HepG2 (cell line): ENCODE data around the gene WNK1. TPM values are rescaled to one million over a fixed set of nuclear protein-coding genes. Genes with fewer than 3 reads are reported as not detected.
A peak's percentile ranks its signal among the peaks of the same experiment; 100 is the strongest.

Experiments
- ATAC-seq: fragments of 200-7000 bp; cut with Tn5 transposase; 3 replicates; pipeline ENCODE4 v1.9.1; 2020; ENCODE audit warnings: mild to moderate bottlenecking, moderate library complexity
- BruUV-seq: library from RNA; stranded (reverse); fragments of 400-500 nt; replicated peaks from 2 replicates; lab custom pipeline; 2021; lab: Mats Ljungman, UMichigan
- CTCF ChIA-PET: fragments of 300-600 bp; formaldehyde crosslinking; extraction: SDS; loops from one replicate; lab custom pipeline; 2021; ENCODE audit warnings: low total read pairs, inconsistent platforms, low intra/inter-chr PET ratio; lab: Yijun Ruan, JAX
- POLR2A ChIA-PET: fragments of 350-600 bp; sonication (Branson Sonifier 250); formaldehyde crosslinking; loops from one replicate; lab custom pipeline; 2020; ENCODE audit warnings: antibody characterized with exemption, inconsistent platforms; lab: Yijun Ruan, JAX
- DNase-seq: peaks from one replicate; pipeline ENCODE4 v3.0.0-alpha.2; 2015; ENCODE audit warnings: low spot score
- FAIRE-seq: peaks from 3 replicates; lab custom pipeline; 2011; peaks lifted over from hg19 to GRCh38; lab: Jason Lieb, UNC
- H2AFZ ChIP-seq: one replicate; pipeline ENCODE4 v1.6.1; 2011; ENCODE audit warnings: low read length, inconsistent platforms
- H3K27ac ChIP-seq: fragments of 300-600 bp; 3 replicates; pipeline ENCODE4 v1.8.0; 2011; ENCODE audit warnings: mixed run types, mild to moderate bottlenecking, mixed read lengths, low read length, inconsistent platforms; ENCODE audit not compliant: insufficient read depth; ENCODE audit errors: extremely low read length
- H3K27me3 ChIP-seq, 2 experiments: fragments of 200-600 bp in 1 of 2; 2 replicates in 1 of 2; 3 replicates in 1 of 2; pipeline versions ENCODE4 v1.6.0 to v1.8.0; 2011; ENCODE audit warnings: low read length in 2 of 2, mild to moderate bottlenecking in 2 of 2, moderate library complexity in 2 of 2, inconsistent platforms in 1 of 2; ENCODE audit not compliant: insufficient read depth in 2 of 2, control insufficient read depth in 1 of 2
- H3K36me3 ChIP-seq, 2 experiments: fragments of 200-600 bp in 1 of 2; replicated peaks in 1 of 2; 2 replicates in 1 of 2; 3 replicates in 1 of 2; pipeline versions ENCODE4 v1.5.1 to v1.8.0; 2011; ENCODE audit warnings: low read length in 2 of 2, inconsistent platforms in 1 of 2; ENCODE audit not compliant: insufficient read depth in 2 of 2, control insufficient read depth in 1 of 2
- H3K4me1 ChIP-seq: 2 replicates; pipeline ENCODE4 v1.5.1; 2012; ENCODE audit warnings: low read length, inconsistent platforms; ENCODE audit not compliant: insufficient read depth
- H3K4me2 ChIP-seq: 2 replicates; pipeline ENCODE4 v1.6.0; 2011; ENCODE audit warnings: low read depth, low read length, inconsistent platforms
- H3K4me3 ChIP-seq, 3 experiments: fragments of 200-600 bp in 1 of 3; sonication (generic), shearing (Covaris generic) in 1 of 3; replicated peaks in 1 of 3; 2 replicates each; pipeline ENCODE4 v1.5.1; 2011 to 2016; ENCODE audit warnings: low read length in 3 of 3, inconsistent platforms in 2 of 3, low read depth in 2 of 3, mild to moderate bottlenecking in 2 of 3, control low read depth in 1 of 3, mixed read lengths in 1 of 3; ENCODE audit not compliant: insufficient read depth in 1 of 3
- H3K79me2 ChIP-seq: one replicate; pipeline ENCODE4 v1.6.1; 2011; ENCODE audit warnings: low read length, inconsistent platforms; ENCODE audit not compliant: insufficient read depth
- H3K9ac ChIP-seq: 2 replicates; pipeline ENCODE4 v1.6.0; 2011; ENCODE audit warnings: mild to moderate bottlenecking, low read depth, low read length, inconsistent platforms; ENCODE audit not compliant: insufficient read depth
- H3K9me3 ChIP-seq: 2 replicates; pipeline ENCODE4 v1.5.1; 2012; ENCODE audit warnings: mild to moderate bottlenecking, low read length
- H4K20me1 ChIP-seq: 2 replicates; pipeline ENCODE4 v1.6.0; 2011; ENCODE audit warnings: inconsistent platforms, mild to moderate bottlenecking, low read length, moderate library complexity; ENCODE audit not compliant: insufficient read depth
- EEA1 ChIP-seq: sonication (generic); formaldehyde crosslinking; IDR thresholded peaks from 2 replicates; pipeline ENCODE4 v1.5.1; 2020; ENCODE audit warnings: mild to moderate bottlenecking, missing genetic modification reagents, borderline replicate concordance
- HOMEZ ChIP-seq: IDR thresholded peaks from 2 replicates; pipeline ENCODE4 v1.6.1; 2016; ENCODE audit warnings: low read depth
- KAT2B ChIP-seq: fragments of 150-350 bp; IDR thresholded peaks from 2 replicates; pipeline ENCODE4 v1.6.1; 2014; ENCODE audit warnings: low read depth, low read length, borderline replicate concordance
- KAT7 ChIP-seq: IDR thresholded peaks from 2 replicates; pipeline ENCODE4 v1.6.1; 2018; ENCODE audit warnings: borderline replicate concordance, missing compliant biosample characterization
- SRSF4 ChIP-seq: fragments of 200-400 bp; formaldehyde crosslinking; IDR thresholded peaks from one replicate; pipeline ENCODE4 v1.6.1; 2018; ENCODE audit warnings: mild to moderate bottlenecking, low read depth, low read length, moderate library complexity; ENCODE audit not compliant: poor library complexity, severe bottlenecking
- TMF1 ChIP-seq: sonication (generic); formaldehyde crosslinking; IDR thresholded peaks from 2 replicates; pipeline ENCODE4 v1.8.1; 2022; ENCODE audit warnings: low read depth, missing genetic modification reagents
- ZGPAT ChIP-seq: IDR thresholded peaks from 2 replicates; pipeline ENCODE4 v1.6.1; 2016; ENCODE audit warnings: mild to moderate bottlenecking
- WGBS: methylation state at CpG from one replicate; pipeline ENCODE4 v1.1.6; 2017; ENCODE audit warnings: low lambda C conversion rate; 5-methylcytosine and 5-hydroxymethylcytosine counted together
- in situ Hi-C: cut with HindIII; loops from 2 replicates; pipeline ENCODE4 v1.10.0; 2017; ENCODE audit warnings: low pct_unique_long_range_greater_than_20kb; ENCODE audit not compliant: extremely low pct_ligation_motif_present
- intact Hi-C: fragments of 100-400 bp; cut with micrococcal nuclease; formaldehyde crosslinking; loops from one replicate; pipeline ENCODE4 v1.10.0; 2022; ENCODE audit not compliant: unreplicated experiment
- polyA plus RNA-seq, 8 experiments: library from polyadenylated mRNA; depleted of rRNA in 3 of 8; stranded (reverse) in 7 of 8; unstranded in 1 of 8; fragments of >200 nt; fragmentation: Illumina TruSeq in 4 of 8; extraction: Trizol in 4 of 8; gene quantifications; 2 replicates each; pipeline versions ENCODE4 v1.2.1 to v1.2.3, GENCODE V29; 2011 to 2016; ENCODE audit warnings: low read depth in 4 of 8, missing spikeins in 1 of 8, mixed read lengths in 1 of 8; ENCODE audit not compliant: insufficient read depth in 1 of 8
- total RNA-seq, 5 experiments: library from RNA; depleted of rRNA; stranded (reverse); fragments of >200 nt; fragmentation: Illumina TruSeq; extraction: Trizol; gene quantifications; 2 replicates each; pipeline ENCODE4 v1.2.3, GENCODE V29; 2016; ENCODE audit warnings: low read depth in 1 of 5

The WNK1 gene
- total and polyA plus RNA-seq, 2 of the 13 experiments (the other 11 are each of a cell fraction or from before 2014, with no cell fraction given), result 31.1 to 54.8 TPM

GRCh38 chr12:944211-944610 is 191.8 kb downstream of the WNK1 start:
- peaks cover 39% of the 10 kb centered on the region for H3K4me1 ChIP-seq
- H3K9me3 ChIP-seq, result no peaks in the 10 kb centered on the region
- intact Hi-C loops, result no loop called here
- no peak overlapping the region for H3K9ac ChIP-seq
- CTCF ChIA-PET, result no interaction called here
- TF ChIP-seq TMF1, result no peak
- TF ChIP-seq SRSF4, result no peak
- TF ChIP-seq EEA1 (CRISPR knock-in tag), result no peak
- no peak for TF ChIP-seq KAT7 (CRISPR knock-in tag)
- TF ChIP-seq KAT2B, result no peak
- no peak for TF ChIP-seq ZGPAT (CRISPR knock-in tag)
- peak; percentile 26; the same call in 1 of the 2 replicates for TF ChIP-seq HOMEZ
- TF ChIP-seq, all 625 proteins: peak for 1
- no peak overlapping the region for H2AFZ ChIP-seq
- POLR2A ChIA-PET, result no interaction called here
- FAIRE-seq (no peak), DNase-seq (no peak), ATAC-seq (no peak)
- in situ Hi-C loops, result no loop called here
- no TSS peak for BruUV-seq
- peaks cover 0 to 11% of the 10 kb centered on the region in 2 experiments; a peak in 2 of 5 replicates for H3K36me3 ChIP-seq
- no peak overlapping the region for H3K4me3 ChIP-seq
- H3K27me3 ChIP-seq, result no peaks in the 10 kb centered on the region; a peak in 1 of 5 replicates
- no peak overlapping the region for H3K27ac ChIP-seq
- H3K79me2 ChIP-seq, result peaks cover 52% of the 10 kb centered on the region
- WGBS, result 92% methylated on average over 7 of the region's 7 CpGs
- no peaks in the 10 kb centered on the region for H4K20me1 ChIP-seq
- H3K4me2 ChIP-seq, result no peak overlapping the region
